Stomach (tissue), 19 donors: ENCODE measurements around the gene SPATA31E1. TPM values are rescaled to one million over a fixed set of nuclear protein-coding genes. Genes with fewer than 3 reads are reported as not detected.

Experiments used
- DNase-seq, 2 donors: peaks; one replicate each; pipeline versions ENCODE4 v3.0.0 to v3.0.0-alpha.2; 2013 to 2019
- H3K27ac ChIP-seq, 5 donors: fragments of 200-600 bp in 4 of 5; sonication (generic) in 4 of 5; one replicate each; pipeline ENCODE4 v1.5.1; 2013 to 2019; ENCODE audit warnings: mild to moderate bottlenecking in 1 of 5, moderate library complexity in 1 of 5
- H3K27me3 ChIP-seq, 3 donors: fragments of 200-600 bp; sonication (generic); one replicate each; pipeline ENCODE4 v1.5.1; 2017 to 2019; ENCODE audit warnings: mixed run types in 1 of 3
- H3K36me3 ChIP-seq, 4 donors: fragments of 200-600 bp; sonication (generic); 1 replicate in 3 of 4; 2 replicates in 1 of 4; pipeline ENCODE4 v1.5.1; 2016 to 2019
- H3K4me1 ChIP-seq, 4 donors: fragments of 200-600 bp; sonication (generic); one replicate each; pipeline ENCODE4 v1.5.1; 2016 to 2019
- H3K4me3 ChIP-seq, 4 donors: fragments of 200-600 bp; sonication (generic) in 3 of 4; one replicate each; pipeline ENCODE4 v1.5.1; 2016 to 2019; ENCODE audit warnings: mild to moderate bottlenecking in 1 of 4
- H3K9me3 ChIP-seq, 4 donors: fragments of 200-600 bp; sonication (generic); one replicate each; pipeline ENCODE4 v1.5.1; 2016 to 2019
- CTCF ChIP-seq, 7 experiments: fragments of 450-650 bp in 4 of 7; fragments of 200-600 bp in 3 of 7; sonication (generic) in 3 of 7; IDR thresholded peaks; one replicate each; pipeline ENCODE4 v1.5.1; 2016 to 2019; ENCODE audit warnings: antibody characterized with exemption in 7 of 7, control low read depth in 2 of 7, mild to moderate bottlenecking in 1 of 7
- EP300 ChIP-seq: sonication (generic); formaldehyde crosslinking; IDR thresholded peaks from one replicate; pipeline ENCODE4 v1.6.1; 2017; ENCODE audit warnings: antibody characterized with exemption
- POLR2A ChIP-seq, 4 donors: fragments of 450-650 bp; IDR thresholded peaks; one replicate each; pipeline ENCODE4 v1.6.1; 2016; ENCODE audit warnings: antibody characterized with exemption in 4 of 4, control low read depth in 2 of 4, mild to moderate bottlenecking in 1 of 4, moderate library complexity in 1 of 4
- POLR2AphosphoS5 ChIP-seq, 3 donors: sonication (generic); formaldehyde crosslinking; IDR thresholded peaks; one replicate each; pipeline ENCODE4 v1.6.1; 2016; ENCODE audit warnings: antibody characterized with exemption in 3 of 3
- WGBS, 5 donors: extraction: QIAGEN DNeasy Blood & Tissue Kit in 3 of 5; methylation state at CpG; one replicate each; pipeline versions ENCODE4 v1.1.5 to v1.1.7; 2013 to 2018; 5-methylcytosine and 5-hydroxymethylcytosine counted together
- intact Hi-C: fragments of 100-400 bp; cut with DNase I; formaldehyde crosslinking; loops from one replicate; pipeline ENCODE4 v1.15.1; 2023; ENCODE audit warnings: low total_unique reads
- long read RNA-seq, 10 donors: transcript quantifications; one replicate each; lab custom pipeline, GENCODE V29; 2026
- polyA plus RNA-seq, 3 donors: library from polyadenylated mRNA; stranded (reverse); fragments of 200-250 nt; gene quantifications; one replicate each; pipeline ENCODE4 v1.2.3, GENCODE V29; 2013
- total RNA-seq, 5 donors: library from RNA; depleted of rRNA; stranded (reverse); fragments of >200 nt; gene quantifications; one replicate each; pipeline versions ENCODE4 v1.1.0 to v1.2.3, GENCODE V29; 2014 to 2016
- donor health status: healthy with polysubstance abuse.
- donor health status: Bipolar disorder and iron deficiency.
- donor health status: healthy.

SPATA31E1 gene
- total RNA-seq (not detected), polyA plus RNA-seq (not detected)
- long read RNA-seq, donor 1 = 0 reads
- long read RNA-seq, donor 2 = 0 reads
- long read RNA-seq, donor 3 = 0 reads
- long read RNA-seq, donor 4 = 0 reads
- long read RNA-seq, donor 5 = 0 reads
- long read RNA-seq, donor 6 = 0 reads
- long read RNA-seq, donor 7 = 0 reads
- long read RNA-seq, donor 8 = 0 reads
- long read RNA-seq, donor 9 = 0 reads
- long read RNA-seq, donor 10 = 0 reads

GRCh38 chr9:87882627-87883026, at the start of gene SPATA31E1:
Gene SPATA31E1 (plus strand): TSS chr9:87882877. CDS start chr9:87882892, 15 bp downstream.
- no peaks in the 10 kb centered on the region for H3K27me3 ChIP-seq
- intact Hi-C loops = no loop called here
- no peaks in the 10 kb centered on the region for H3K36me3 ChIP-seq
- TF ChIP-seq POLR2A (IDR thresholded peaks at IDR 0.05) (no peak), EP300 (no peak), POLR2AphosphoS5 (IDR thresholded peaks at IDR 0.05) (no peak)
- DNase-seq = no peak
- H3K27ac ChIP-seq = no peak within 1 kb of the TSS
- no peaks in the 10 kb centered on the region for H3K4me1 ChIP-seq
- peaks cover 0 to 11% (median 4%) of the 10 kb centered on the region in 4 donors for H3K9me3 ChIP-seq
- no peak within 1 kb of the TSS for H3K4me3 ChIP-seq
- WGBS, 5 donors = 54 to 88% (median 72%) methylated on average over 5 of the region's 5 CpGs

- H3K4me1 ChIP-seq = no peaks in the 10 kb centered on the region
- H3K4me3 ChIP-seq = no peak overlapping the region
- intact Hi-C loops = no loop called here
- TF ChIP-seq CTCF (IDR thresholded peaks at IDR 0.05) = no peak
- TF ChIP-seq EP300 = no peak
- no peak for TF ChIP-seq POLR2AphosphoS5 (IDR thresholded peaks at IDR 0.05)
- no peak for TF ChIP-seq POLR2A (IDR thresholded peaks at IDR 0.05)
- WGBS, 5 donors = 29 to 43% (median 34%) methylated on average over 12 to 14 of the region's 14 CpGs
- H3K27me3 ChIP-seq = peaks cover 0 to 20% (median 0%) of the 10 kb centered on the region in 3 donors
- H3K36me3 ChIP-seq = no peaks in the 10 kb centered on the region
- no peak overlapping the region for H3K27ac ChIP-seq
- no peaks in the 10 kb centered on the region for H3K9me3 ChIP-seq
- peak in 1 of 2 donors; percentile 36 for DNase-seq
These were observed 48.3 kb upstream of the SPATA31E1 start for GRCh38 chr9:87834357-87834756.

GRCh38 chr9:87836536-87836935, 46.1 kb upstream of the SPATA31E1 start:
- Histone ChIP-seq H3K4me3 (no peak overlapping the region), H3K9me3 (no peaks in the 10 kb centered on the region), H3K4me1 (no peaks in the 10 kb centered on the region), H3K36me3 (no peaks in the 10 kb centered on the region), H3K27ac (no peak overlapping the region), H3K27me3 (peaks cover 0 to 12% (median 0%) of the 10 kb centered on the region in 3 donors)
- DNase-seq = no peak
- WGBS, 5 donors = 84 to 91% (median 88%) methylated on average over 5 of the region's 5 CpGs
- intact Hi-C loops = no loop called here
- TF ChIP-seq EP300 (no peak), POLR2A (IDR thresholded peaks at IDR 0.05) (no peak), POLR2AphosphoS5 (IDR thresholded peaks at IDR 0.05) (no peak), CTCF (IDR thresholded peaks at IDR 0.05) (no peak)

DNA sequence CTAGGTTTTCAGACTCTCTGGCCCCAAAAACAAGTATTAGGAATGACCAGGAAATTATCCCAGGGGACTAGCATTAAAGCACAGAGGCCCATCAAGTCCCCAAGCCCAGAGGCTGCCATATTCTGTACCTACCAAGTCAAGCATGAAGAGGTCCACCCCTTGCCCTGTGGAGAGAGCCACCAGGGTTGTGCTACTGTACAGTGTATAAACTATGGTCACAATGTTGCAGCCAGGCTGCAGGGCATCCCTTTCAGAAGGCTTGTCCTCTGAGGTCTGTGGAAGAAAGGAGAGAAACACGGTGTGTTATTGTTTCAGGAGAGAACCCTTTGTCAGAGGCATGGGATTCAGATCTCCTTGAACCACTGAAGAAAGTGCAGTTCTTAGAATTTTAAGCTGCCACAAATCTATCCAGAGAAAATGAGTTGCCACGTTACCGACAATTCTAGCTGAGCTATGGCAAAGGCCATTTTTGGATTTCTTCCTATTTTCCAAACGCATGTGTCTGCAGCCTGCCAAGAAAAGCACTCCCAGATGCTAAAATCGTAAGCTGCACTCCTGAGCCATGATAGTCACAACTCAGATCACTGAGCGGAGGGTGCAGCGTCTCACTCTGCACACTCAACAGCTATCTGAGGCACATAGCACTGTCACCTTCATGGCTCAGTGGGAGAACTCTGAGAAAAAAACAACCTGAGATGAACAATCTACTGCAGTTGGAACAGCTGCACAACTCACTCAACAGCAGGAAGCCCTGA, 45.5 kb upstream of the SPATA31E1 start:
- H3K9me3 ChIP-seq = no peaks in the 10 kb centered on the region
- no peak overlapping the region for H3K27ac ChIP-seq
- 54 to 72% (median 62%) methylated on average over 7 of the region's 7 CpGs for WGBS, 5 donors
- TF ChIP-seq CTCF (IDR thresholded peaks at IDR 0.05) = no peak
- no peak for TF ChIP-seq EP300
- TF ChIP-seq POLR2A (IDR thresholded peaks at IDR 0.05) = no peak
- no peak for TF ChIP-seq POLR2AphosphoS5 (IDR thresholded peaks at IDR 0.05)
- no peaks in the 10 kb centered on the region for H3K4me1 ChIP-seq
- intact Hi-C loops = no loop called here
- H3K27me3 ChIP-seq = peaks cover 0 to 12% (median 0%) of the 10 kb centered on the region in 3 donors
- no peaks in the 10 kb centered on the region for H3K36me3 ChIP-seq
- DNase-seq = peak in 1 of 2 donors; percentile 44
- H3K4me3 ChIP-seq = no peak overlapping the region
